ENCODE results near the gene GZMM.

GZMM gene

DNA sequence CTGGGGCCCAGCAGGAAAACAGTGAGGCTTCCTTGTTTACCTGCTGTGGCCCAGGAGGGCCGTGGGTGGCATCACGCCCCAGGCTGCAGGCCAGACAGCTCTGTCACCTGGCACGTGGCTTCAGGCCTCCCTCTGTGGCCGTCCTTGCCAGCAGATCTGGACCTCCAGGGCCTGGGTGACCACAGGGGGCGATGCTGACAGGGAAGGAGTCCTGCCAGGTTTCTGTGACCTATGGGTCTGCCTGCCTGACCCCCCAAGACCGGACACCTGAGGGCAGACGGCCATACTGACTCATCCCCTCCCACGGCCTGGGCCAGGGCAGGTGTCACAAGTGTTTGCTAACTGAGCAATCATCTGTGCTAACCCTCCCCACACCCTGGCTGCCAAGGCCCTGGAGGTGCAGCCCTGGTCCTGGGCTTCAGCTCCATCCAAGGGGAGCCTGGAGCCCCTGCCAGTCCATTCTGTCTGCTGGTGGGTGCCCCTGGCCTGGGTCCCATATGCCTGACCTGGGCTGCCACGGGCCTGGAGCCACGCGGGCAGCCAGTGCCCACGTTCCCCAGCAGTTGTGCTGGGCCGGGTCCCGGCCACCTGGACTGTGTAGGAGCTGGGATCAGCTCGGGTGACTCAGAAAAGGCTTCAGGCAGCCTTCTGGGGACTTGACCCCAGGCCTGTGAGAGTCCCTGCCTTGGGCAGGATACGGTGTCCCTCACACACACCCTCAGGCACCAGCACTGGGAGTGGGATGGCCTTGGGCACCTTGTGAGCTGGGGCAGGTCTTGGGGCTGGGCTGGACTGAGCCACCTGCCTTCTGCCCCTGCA, 8.6 kb upstream of the GZMM start:
- DNase-seq (ENCODE audit: low spot score) = no peak

DNA sequence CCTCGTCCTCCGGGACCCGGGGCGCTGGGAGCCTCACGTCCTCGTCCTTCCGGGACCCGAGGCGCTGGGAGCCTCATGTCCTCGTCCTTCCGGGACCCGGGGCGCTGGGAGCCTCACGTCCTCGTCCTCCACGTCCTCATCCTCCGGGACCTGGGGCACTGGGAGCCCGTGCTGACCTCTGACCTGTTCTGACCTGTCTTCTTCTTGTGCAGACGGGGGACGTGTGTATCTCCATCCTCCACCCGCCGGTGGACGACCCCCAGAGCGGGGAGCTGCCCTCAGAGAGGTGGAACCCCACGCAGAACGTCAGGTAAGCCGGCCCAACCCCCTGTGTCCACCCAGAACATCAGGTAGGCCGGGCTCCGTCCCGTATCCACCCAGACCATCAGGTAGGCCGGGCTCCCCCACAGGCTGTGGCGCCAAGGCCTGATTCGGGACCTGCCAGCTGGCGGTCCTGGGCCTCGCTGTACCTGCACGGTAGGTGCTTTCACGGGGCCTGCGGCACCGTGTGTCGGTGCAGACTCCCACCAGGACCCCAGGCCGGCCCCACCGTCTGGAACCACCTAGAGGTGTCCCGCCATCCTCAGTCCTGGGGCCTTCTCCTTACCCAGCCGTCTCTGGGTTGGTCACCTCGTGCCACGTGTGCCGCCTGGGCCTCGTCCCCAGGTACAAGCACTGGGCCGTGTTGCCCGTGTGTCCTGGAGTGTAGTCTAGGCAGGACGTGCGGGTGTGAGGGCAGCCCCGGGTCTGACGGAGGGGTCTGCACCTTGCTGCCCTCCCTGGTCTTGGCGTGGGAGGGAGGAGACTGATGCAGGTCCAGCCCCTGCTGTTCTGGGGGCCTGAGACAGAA, 7.6 kb upstream of the GZMM start:
- DNase-seq (ENCODE audit: low spot score) = no peak

- DNase-seq (ENCODE audit: low spot score) = no peak
These were observed 6.9 kb upstream of the GZMM start for GRCh38 chr19:536881-537404.

DNA sequence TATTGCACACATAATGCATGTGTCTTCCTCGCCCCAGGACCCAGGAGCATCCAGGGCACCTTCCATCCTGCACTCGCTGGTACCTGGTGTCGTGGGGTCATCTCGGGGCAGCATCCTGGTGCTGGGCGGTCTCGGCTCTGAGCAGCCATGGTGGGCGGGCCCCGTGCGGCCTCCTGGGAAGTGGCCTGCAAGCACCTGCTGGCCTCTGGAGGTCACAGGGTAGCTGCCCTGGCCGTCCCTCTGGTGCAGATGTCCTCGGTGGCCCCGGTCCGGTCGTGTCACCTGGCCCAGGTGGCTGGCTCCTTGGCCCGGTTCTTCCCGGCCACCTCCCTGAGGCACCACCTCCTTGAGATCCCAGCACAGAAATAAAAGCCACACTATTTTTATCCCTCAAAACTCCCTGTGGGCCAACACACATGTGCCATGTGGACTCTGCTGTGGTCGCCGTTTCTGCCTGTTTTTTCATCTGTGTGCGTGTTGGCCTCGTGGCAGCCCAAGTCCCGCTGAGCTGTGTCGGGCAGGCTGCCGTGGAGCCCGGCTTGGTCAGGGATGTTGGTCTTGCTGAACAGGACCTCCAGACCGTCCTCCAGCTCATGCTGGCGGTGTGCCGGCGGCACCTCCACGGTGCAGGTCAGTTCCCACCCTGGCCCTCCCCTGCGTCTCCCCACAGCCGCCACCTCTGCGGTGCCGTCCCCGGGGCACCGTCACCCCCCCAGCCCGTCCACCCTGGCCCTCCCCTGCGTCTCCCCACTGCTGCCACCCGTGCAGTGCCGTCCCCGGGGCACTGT, 5.0 kb upstream of the GZMM start:
- DNase-seq (ENCODE audit: low spot score) = no peak

DNA sequence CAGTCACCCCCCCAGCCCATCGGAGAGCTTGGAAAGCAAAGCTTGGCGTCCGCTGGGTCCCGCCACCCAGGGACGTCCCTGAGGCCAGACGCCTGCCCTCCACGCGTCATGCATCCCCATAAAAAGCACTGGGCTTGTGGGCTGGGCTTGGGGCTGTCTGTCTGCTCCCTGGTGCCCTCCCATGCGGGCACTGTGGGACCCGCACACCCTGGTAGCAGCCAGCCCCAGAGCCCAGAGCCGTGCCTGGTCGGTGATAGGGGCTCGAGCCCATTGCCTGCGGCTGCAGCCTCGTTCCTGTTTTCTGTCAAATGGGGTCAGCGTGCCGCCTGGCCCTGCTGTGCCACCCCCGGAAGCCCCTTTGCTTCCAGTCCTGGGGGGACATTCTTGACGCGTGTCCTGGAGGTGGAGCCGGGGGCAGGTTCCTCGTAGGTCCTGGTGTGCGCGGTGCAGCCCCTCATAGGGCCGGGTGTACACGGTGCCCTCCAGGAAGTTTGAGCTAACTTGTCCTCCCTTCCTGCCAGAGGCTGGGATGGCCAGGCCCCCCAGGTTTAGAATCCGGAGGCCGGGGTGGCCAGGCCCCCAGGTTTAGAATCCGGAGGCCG, 4.3 kb upstream of the GZMM start:
- no peak for DNase-seq (ENCODE audit: low spot score)

DNA sequence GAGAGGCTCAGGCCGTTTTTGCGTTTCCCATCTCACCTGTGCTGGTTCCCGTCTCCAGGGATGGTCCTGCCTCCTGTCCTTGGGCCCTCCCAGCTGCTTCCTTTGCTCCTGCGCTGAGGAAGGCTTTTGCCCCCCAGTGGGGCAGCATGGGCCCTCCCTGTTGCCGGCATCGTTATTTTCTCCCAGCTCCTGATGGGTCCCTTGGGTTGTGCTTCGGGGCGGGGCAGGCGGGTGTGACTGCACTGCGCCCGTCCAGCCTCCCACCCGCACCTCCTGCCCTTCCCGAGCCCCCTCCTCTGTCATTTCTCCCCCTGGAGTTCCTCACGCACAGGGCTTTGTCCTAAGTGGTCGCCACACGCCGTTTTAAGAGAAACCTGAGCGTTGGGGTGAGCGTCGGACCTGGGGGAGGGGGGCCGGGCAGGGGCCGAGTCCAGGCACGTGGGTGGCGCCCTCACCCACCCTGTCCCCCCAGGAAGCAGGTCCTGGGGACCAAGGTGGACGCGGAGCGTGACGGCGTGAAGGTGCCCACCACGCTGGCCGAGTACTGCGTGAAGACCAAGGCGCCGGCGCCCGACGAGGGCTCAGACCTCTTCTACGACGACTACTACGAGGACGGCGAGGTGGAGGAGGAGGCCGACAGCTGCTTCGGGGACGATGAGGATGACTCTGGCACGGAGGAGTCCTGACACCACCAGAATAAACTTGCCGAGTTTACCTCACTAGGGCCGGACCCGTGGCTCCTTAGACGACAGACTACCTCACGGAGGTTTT, 2.8 kb upstream of the GZMM start:
- no peak for DNase-seq (ENCODE audit: low spot score)

DNA sequence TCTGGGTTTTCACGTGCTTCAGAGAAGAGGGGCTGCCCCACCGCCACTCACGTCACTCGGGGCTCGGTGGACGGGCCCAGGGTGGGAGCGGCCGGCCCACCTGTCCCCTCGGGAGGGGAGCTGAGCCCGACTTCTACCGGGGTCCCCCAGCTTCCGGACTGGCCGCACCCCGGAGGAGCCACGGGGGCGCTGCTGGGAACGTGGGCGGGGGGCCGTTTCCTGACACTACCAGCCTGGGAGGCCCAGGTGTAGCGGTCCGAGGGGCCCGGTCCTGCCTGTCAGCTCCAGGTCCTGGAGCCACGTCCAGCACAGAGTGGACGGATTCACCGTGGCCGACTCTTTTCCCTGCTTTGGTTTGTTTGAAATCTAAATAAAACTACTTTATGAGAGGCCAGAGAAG, 2.2 kb upstream of the GZMM start:
- DNase-seq (ENCODE audit: low spot score) = no peak

DNA sequence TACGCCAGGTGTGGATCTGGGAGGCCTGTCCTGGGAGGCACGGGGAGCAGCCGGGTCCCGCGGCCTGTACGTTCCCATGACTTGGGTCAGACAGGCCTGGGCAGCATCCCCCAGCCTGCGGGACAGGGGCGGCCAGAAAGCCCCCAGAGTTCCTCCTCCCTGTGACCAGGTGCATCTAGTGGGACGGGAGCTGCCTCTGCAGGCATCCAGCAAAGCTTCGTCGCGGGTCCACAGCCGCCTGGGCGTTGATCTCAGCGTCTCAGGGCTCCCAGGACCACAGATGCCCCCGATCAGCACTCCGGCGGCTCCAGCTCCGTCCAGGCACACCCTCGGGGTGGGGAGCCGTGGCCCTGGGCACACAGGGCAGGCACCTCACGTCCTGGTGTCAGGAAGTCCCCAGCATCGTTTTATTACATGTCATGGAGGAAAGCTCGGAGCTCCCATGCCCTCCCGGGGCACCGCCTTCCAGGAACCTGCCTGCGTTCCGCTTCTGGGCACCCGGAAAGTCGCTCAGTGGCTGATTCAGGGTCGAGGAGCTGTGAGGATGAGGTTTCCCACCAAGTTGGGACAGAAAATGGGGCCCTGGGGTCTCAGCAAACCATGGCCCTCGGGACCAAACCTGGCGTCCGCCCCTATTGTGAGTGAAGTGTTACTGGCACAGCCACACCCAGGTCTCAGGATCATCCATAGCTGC, 1.5 kb upstream of the GZMM start:
- DNase-seq (ENCODE audit: low spot score) = no peak

- DNase-seq (ENCODE audit: low spot score) = no peak
These were observed 3.3 kb downstream of the GZMM start for GRCh38 chr19:547117-547516.

- no peak for DNase-seq (ENCODE audit: low spot score)
These were observed 4.2 kb downstream of the GZMM start for GRCh38 chr19:547836-548720.

GRCh38 chr19:548886-549830, 5.3 kb downstream of the GZMM start:
- DNase-seq (ENCODE audit: low spot score) = no peak

DNA sequence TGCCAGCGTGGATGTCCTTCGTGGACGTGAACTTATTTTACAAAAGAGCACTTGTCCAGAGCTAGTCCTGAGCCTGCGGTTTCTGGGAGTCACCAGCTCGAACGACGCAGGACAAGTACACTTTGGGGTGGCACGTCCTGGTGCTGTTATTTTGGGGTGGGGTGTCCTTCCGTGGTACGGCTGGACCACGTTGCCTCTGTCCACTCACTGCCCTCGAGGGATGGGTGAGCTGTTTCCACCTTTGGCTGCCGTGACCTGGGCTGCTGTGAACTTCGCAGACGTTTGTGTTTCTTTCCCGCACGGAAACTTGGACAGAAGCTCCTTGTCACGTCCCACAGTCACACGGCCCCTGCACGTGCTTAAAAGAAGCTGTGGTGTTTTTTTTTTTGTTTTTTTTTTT, 11.0 kb downstream of the GZMM start:
- no peak for DNase-seq (ENCODE audit: low spot score)

GRCh38 chr19:555474-555808, 11.6 kb downstream of the GZMM start:
- DNase-seq (ENCODE audit: low spot score) = no peak

DNA sequence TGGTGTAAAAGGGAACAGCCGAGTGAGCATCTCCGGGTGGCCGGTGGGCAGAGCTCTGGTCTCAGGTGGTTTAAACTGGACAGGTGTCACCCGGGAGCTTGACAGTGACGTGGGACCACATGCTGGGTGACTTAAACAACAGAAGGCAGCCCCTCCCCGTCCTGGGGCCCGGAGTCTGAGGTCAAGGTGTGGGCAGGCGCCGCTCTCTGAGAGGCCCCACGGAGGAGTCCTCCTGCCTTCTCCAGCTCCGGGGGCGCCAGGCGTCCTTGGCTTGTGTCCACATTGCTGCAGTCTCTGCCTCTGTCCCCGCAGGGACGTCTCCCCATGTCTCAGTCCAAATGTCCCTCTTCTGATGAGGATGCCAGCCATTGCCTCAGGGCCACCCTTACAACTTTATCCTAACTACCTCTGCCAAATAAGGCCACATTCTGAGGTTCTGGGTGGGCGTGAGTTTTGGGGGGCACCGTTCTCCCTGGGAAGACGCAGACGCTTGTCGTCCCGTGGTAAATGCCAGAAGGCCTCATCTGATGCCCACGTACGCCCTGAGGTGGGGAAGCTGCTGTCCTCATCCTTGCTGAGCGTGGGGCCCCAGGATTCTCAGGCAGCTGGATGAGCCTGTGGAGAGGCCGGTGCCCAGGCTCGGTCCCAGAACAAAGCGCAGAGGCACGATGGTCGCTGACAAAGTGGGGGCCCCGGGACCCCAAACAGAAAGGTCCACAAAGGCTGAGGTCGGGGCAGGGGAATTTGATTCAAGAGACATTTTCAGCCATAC, 12.9 kb downstream of the GZMM start:
- no peak for DNase-seq (ENCODE audit: low spot score)

DNA sequence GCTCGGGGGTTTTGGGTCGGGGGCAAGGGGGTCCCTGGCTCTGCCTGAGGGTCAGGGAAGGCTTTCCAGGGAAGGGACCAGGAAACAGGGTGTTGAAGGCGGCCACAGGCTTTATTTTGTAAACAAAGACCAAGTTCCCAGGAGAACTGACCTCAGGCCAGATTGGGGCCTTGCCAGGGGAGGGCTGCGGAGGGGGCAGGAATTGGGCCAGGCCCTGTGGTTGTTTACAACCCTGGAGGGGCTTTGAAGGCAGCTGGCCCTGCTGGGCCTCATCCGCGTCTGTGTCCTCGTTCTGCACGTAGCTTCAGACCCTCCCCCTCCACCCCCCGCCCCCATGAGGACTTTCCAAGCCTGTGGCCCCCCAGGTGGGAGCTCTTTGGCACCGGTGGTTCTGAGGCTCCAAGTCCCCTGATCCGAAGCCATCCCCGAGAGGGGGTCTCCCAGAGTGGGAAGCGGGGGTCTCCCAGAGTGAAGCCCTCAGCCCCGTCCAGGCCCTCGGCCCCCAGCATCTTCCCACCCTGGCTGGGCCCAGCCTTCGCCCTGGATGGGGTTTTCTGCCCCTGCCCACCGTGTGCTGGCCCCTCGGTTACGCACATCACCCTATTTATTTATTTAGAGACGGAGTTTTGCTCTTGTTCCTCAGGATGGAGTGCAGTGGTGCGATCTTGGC, 15.1 kb downstream of the GZMM start:
- no peak for DNase-seq (ENCODE audit: low spot score)

- no peak for DNase-seq (ENCODE audit: low spot score)
These were observed 16.3 kb downstream of the GZMM start for GRCh38 chr19:560121-560520.

GRCh38 chr19:566403-566802, 22.6 kb downstream of the GZMM start:
- no peak for DNase-seq (ENCODE audit: low spot score)

Measured in D341Med (cell line).